Endothelial cell of umbilical vein (primary cell): ENCODE data around the gene GAS7.

Experiments used
- CTCF ChIP-seq, 2 donors: IDR thresholded peaks; 1 replicate in 1 of 2; 2 replicates in 1 of 2; pipeline ENCODE4 v1.5.1; 2011; ENCODE audit warnings: low read length in 2 of 2, mild to moderate bottlenecking in 2 of 2, moderate library complexity in 2 of 2, control low read depth in 1 of 2, inconsistent platforms in 1 of 2, low read depth in 1 of 2; ENCODE audit not compliant: insufficient read depth in 1 of 2; ENCODE audit errors: extremely low read depth in 1 of 2
- EZH2 ChIP-seq: IDR thresholded peaks from 2 replicates; pipeline ENCODE4 v1.6.1; 2012; ENCODE audit warnings: borderline replicate concordance, low read depth, mild to moderate bottlenecking, moderate library complexity, low read length, inconsistent platforms; ENCODE audit not compliant: severe bottlenecking
- FOS ChIP-seq: IDR thresholded peaks from 2 replicates; pipeline ENCODE4 v1.6.1; 2011; ENCODE audit warnings: mild to moderate bottlenecking, low read length, moderate library complexity, borderline replicate concordance; ENCODE audit not compliant: insufficient read depth
- MAX ChIP-seq: IDR thresholded peaks from 2 replicates; pipeline ENCODE4 v1.6.1; 2011; ENCODE audit not compliant: insufficient read depth, insufficient read length
- MYC ChIP-seq: IDR thresholded peaks from one replicate; pipeline ENCODE4 v1.6.1; 2011; ENCODE audit warnings: mild to moderate bottlenecking, low read depth, low read length
- POLR2A ChIP-seq: IDR thresholded peaks from 2 replicates; pipeline ENCODE4 v1.6.1; 2012; ENCODE audit warnings: low read depth, mild to moderate bottlenecking, control low read depth, low read length
- POLR2AphosphoS5 ChIP-seq: IDR thresholded peaks from 2 replicates; pipeline ENCODE4 v1.6.1; 2012; ENCODE audit warnings: low read depth, mild to moderate bottlenecking, control low read depth, low read length, moderate library complexity; ENCODE audit not compliant: insufficient read depth

- TF ChIP-seq FOS, result no peak
- TF ChIP-seq EZH2, result no peak
- no peak for TF ChIP-seq POLR2A
- TF ChIP-seq MYC, result no peak
- TF ChIP-seq CTCF (IDR thresholded peaks at IDR 0.05; ENCODE audit: extremely low read depth in 1 of 2, insufficient read depth in 1 of 2, low read depth in 1 of 2, low read length in 2 of 2), result no peak
- no peak for TF ChIP-seq POLR2AphosphoS5
- TF ChIP-seq MAX, result no peak
These were observed 156.4 kb downstream of the GAS7 start for GRCh38 chr17:10041916-10042588.
